A549 (cell line): ENCODE results near the gene FUT1. TPM values are rescaled to one million over a fixed set of nuclear protein-coding genes. Genes with fewer than 3 reads are reported as not detected.

Experiments
- ATAC-seq, 2 experiments: fragments of 200-7000 bp in 1 of 2; fragments of >200 bp in 1 of 2; cut with Nextera tagmentation in 1 of 2; cut with Tn5 transposase in 1 of 2; 3 replicates each; pipeline versions ENCODE4 v1.8.0 to v1.9.1; 2018 to 2020; ENCODE audit warnings: mild to moderate bottlenecking in 1 of 2, moderate library complexity in 1 of 2
- CTCF ChIA-PET: fragments of 300-600 bp; sonication (Branson Sonifier 250); formaldehyde crosslinking; extraction: SDS; loops from one replicate; lab custom pipeline; 2021; ENCODE audit warnings: antibody characterized with exemption, inconsistent platforms; lab: Yijun Ruan, JAX
- POLR2A ChIA-PET: fragments of 350-600 bp; formaldehyde crosslinking; extraction: SDS; loops from one replicate; lab custom pipeline; 2021; ENCODE audit warnings: antibody characterized with exemption, inconsistent platforms; lab: Yijun Ruan, JAX
- DNase-seq, 2 experiments: peaks; one replicate each; pipeline versions ENCODE4 v3.0.0 to v3.0.0-alpha.2; 2011 to 2016; ENCODE audit warnings: low read depth in 1 of 2, low spot score in 1 of 2
- FAIRE-seq: peaks from 2 replicates; lab custom pipeline; 2011; peaks lifted over from hg19 to GRCh38; lab: Jason Lieb, UNC
- H3K27ac ChIP-seq, 2 experiments: fragments of >200 bp; sonication (Bioruptor Twin); formaldehyde crosslinking; 3 replicates each; pipeline ENCODE4 v1.5.1; 2016 to 2017
- H3K4me1 ChIP-seq: fragments of >200 bp; sonication (Bioruptor Twin); formaldehyde crosslinking; 3 replicates; pipeline ENCODE4 v1.6.1; 2016
- H3K4me2 ChIP-seq: fragments of >200 bp; sonication (Bioruptor Twin); formaldehyde crosslinking; 3 replicates; pipeline ENCODE4 v1.6.1; 2016
- H3K4me3 ChIP-seq: fragments of >200 bp; sonication (Bioruptor Twin); formaldehyde crosslinking; 3 replicates; pipeline ENCODE4 v1.5.1; 2016
- H3K9me3 ChIP-seq: fragments of >200 bp; sonication (Bioruptor Twin); formaldehyde crosslinking; 3 replicates; pipeline ENCODE4 v1.6.1; 2016
- ATOH8 ChIP-seq: fragments of 250-450 bp; sonication (Bioruptor Pico); IDR thresholded peaks from 2 replicates; pipeline ENCODE4 v1.5.0; 2020; ENCODE audit warnings: low read depth, mild to moderate bottlenecking, moderate library complexity
- BHLHE40 ChIP-seq: IDR thresholded peaks from 2 replicates; pipeline ENCODE4 v1.6.1; 2012; ENCODE audit warnings: low read depth, low read length, inconsistent platforms
- CHD4 ChIP-seq: fragments of 200-600 bp; sonication (generic); IDR thresholded peaks from 2 replicates; pipeline ENCODE4 v1.6.1; 2016; ENCODE audit warnings: antibody characterized with exemption, mild to moderate bottlenecking, borderline replicate concordance
- E2F6 ChIP-seq: IDR thresholded peaks from 2 replicates; pipeline ENCODE4 v1.6.1; 2012; ENCODE audit warnings: low read depth, borderline replicate concordance
- FOSB ChIP-seq: fragments of 250-450 bp; sonication (Bioruptor Pico); IDR thresholded peaks from 2 replicates; pipeline ENCODE4 v1.5.0; 2020; ENCODE audit warnings: mild to moderate bottlenecking, moderate library complexity
- HEYL ChIP-seq: fragments of 250-450 bp; sonication (Bioruptor Pico); IDR thresholded peaks from 2 replicates; pipeline ENCODE4 v1.8.0; 2021; ENCODE audit warnings: mild to moderate bottlenecking, moderate library complexity
- HMGXB4 ChIP-seq: fragments of 250-450 bp; sonication (Bioruptor Pico); IDR thresholded peaks from 2 replicates; pipeline ENCODE4 v1.5.0; 2021; ENCODE audit warnings: mild to moderate bottlenecking, moderate library complexity, borderline replicate concordance
- MAX ChIP-seq: IDR thresholded peaks from 2 replicates; pipeline ENCODE4 v1.6.1; 2012
- NFE2L2 ChIP-seq: fragments of 150-350 bp; conservative IDR thresholded peaks from 2 replicates; pipeline ENCODE4 v1.6.1; 2014; ENCODE audit warnings: low read length
- NR3C1 ChIP-seq: fragments of >200 bp; sonication (Bioruptor Twin); formaldehyde crosslinking; IDR thresholded peaks from 3 replicates; pipeline ENCODE4 v1.6.1; 2017
- PBX3 ChIP-seq: IDR thresholded peaks from 2 replicates; pipeline ENCODE4 v1.6.1; 2012
- PHF8 ChIP-seq: fragments of 200-600 bp; sonication (generic); IDR thresholded peaks from 2 replicates; pipeline ENCODE4 v1.6.1; 2016; ENCODE audit warnings: low read depth, mild to moderate bottlenecking, antibody characterized with exemption, moderate library complexity, borderline replicate concordance
- POLR2A ChIP-seq: IDR thresholded peaks from 2 replicates; pipeline ENCODE4 v1.6.1; 2012; ENCODE audit warnings: mild to moderate bottlenecking, low read length
- SMC3 ChIP-seq: fragments of >200 bp; sonication (Bioruptor Twin); formaldehyde crosslinking; IDR thresholded peaks from 3 replicates; pipeline ENCODE4 v1.6.1; 2018; ENCODE audit warnings: inconsistent platforms
- SREBF2 ChIP-seq: fragments of 450-650 bp; IDR thresholded peaks from 2 replicates; pipeline ENCODE4 v1.6.1; 2014; ENCODE audit warnings: mild to moderate bottlenecking, moderate library complexity
- TFCP2L1 ChIP-seq: fragments of 250-450 bp; sonication (Bioruptor Pico); IDR thresholded peaks from 2 replicates; pipeline ENCODE4 v1.5.0; 2021; ENCODE audit warnings: mild to moderate bottlenecking
- TP53 ChIP-seq: fragments of 250-450 bp; sonication (Bioruptor Pico); IDR thresholded peaks from 2 replicates; pipeline ENCODE4 v1.5.0; 2021; ENCODE audit warnings: mild to moderate bottlenecking, moderate library complexity
- ZC3H11A ChIP-seq: fragments of 450-650 bp; IDR thresholded peaks from 2 replicates; pipeline ENCODE4 v1.6.1; 2014; ENCODE audit warnings: antibody characterized with exemption, mild to moderate bottlenecking
- ZFP36 ChIP-seq: fragments of 450-650 bp; IDR thresholded peaks from 2 replicates; pipeline ENCODE4 v1.6.1; 2014; ENCODE audit warnings: borderline replicate concordance; ENCODE audit not compliant: partially characterized antibody
- ZNF302 ChIP-seq: fragments of 250-450 bp; sonication (Bioruptor Pico); IDR thresholded peaks from 2 replicates; pipeline ENCODE4 v1.9.0; 2021; ENCODE audit warnings: inconsistent platforms, mild to moderate bottlenecking, moderate library complexity
- WGBS: methylation state at CpG from one replicate; pipeline ENCODE4 v1.1.6; 2017; ENCODE audit errors: missing lambda C conversion rate; 5-methylcytosine and 5-hydroxymethylcytosine counted together
- polyA plus RNA-seq, 4 experiments: library from polyadenylated mRNA; depleted of rRNA in 3 of 4; stranded (reverse); fragments of >200 nt; fragmentation: RNase III in 1 of 4; extraction: RNeasy Plus Mini Kit Qiagen cat#74134 plus additional on column Dnase treatment in 1 of 4; gene quantifications; 2 replicates in 3 of 4; 3 replicates in 1 of 4; pipeline ENCODE4 v1.2.3, GENCODE V29; 2011 to 2017

FUT1 gene
- polyA plus RNA-seq, 2 of the 4 experiments (the other 2 are of a cell fraction) = 0.13 to 1.5 TPM

GRCh38 chr19:48714759-48715675 lies 37.4 kb downstream of the FUT1 start:
- ATAC-seq (no peak), FAIRE-seq (no peak), DNase-seq (no peak)
- no peaks in the 10 kb centered on the region for H3K9me3 ChIP-seq
- TF ChIP-seq CHD4 (no peak), SMC3 (no peak), TP53 (CRISPR knock-in tag) (no peak), POLR2A (no peak), ZNF302 (CRISPR knock-in tag) (no peak), SREBF2 (no peak), PHF8 (no peak), HEYL (no peak), ZFP36 (no peak)
- POLR2A ChIA-PET = interaction anchor here (0.8 to 1.4 kb wide), 3 partner anchors 24 to 96 kb away, joined by 3 to 5 read pairs (median 4); partner anchors contain the start of genes RPL18 and SPHK2
- peak overlapping the region; percentile 55 for H3K4me3 ChIP-seq
- H3K27ac ChIP-seq = peak overlapping the region; percentile 86 to 90
- H3K4me2 ChIP-seq = peak overlapping the region; percentile 94
- CTCF ChIA-PET = interaction anchor here (1.0 to 5.4 kb wide), 11 partner anchors 9 to 121 kb away, joined by 3 to 31 read pairs (median 6); partner anchors contain the start of genes CA11 and HSD17B14
- WGBS = 51% methylated on average over 26 of the region's 26 CpGs
- H3K4me1 ChIP-seq = peaks cover 16% of the 10 kb centered on the region

GRCh38 chr19:48713864-48714755 lies 38.3 kb downstream of the FUT1 start:
- WGBS = under 1% methylated on average over 38 of the region's 67 CpGs
- peak; percentile 53 for TF ChIP-seq MAX
- no peak for TF ChIP-seq HMGXB4 (CRISPR knock-in tag)
- TF ChIP-seq E2F6 = peak; percentile 82
- TF ChIP-seq HEYL = no peak
- TF ChIP-seq TP53 (CRISPR knock-in tag) = no peak
- TF ChIP-seq PHF8 = no peak; the same call in 1 of the 2 replicates
- no peak for TF ChIP-seq NR3C1
- TF ChIP-seq PBX3 = 0 out of 2 replicates have a peak, but pooled peaks have one; percentile 26
- no peak for TF ChIP-seq ZFP36
- TF ChIP-seq ZC3H11A = no peak
- TF ChIP-seq TFCP2L1 (CRISPR knock-in tag) = no peak
- peak; percentile 83 for TF ChIP-seq POLR2A
- no peak for TF ChIP-seq ATOH8 (CRISPR knock-in tag)
- TF ChIP-seq NFE2L2 = no peak
- TF ChIP-seq FOSB (CRISPR knock-in tag) = no peak
- no peak for TF ChIP-seq BHLHE40
- TF ChIP-seq, all 56 proteins: peak for 4
- DNase-seq (peak; percentile 100), FAIRE-seq (peak; percentile 97), ATAC-seq (peak; percentile 92)
- Histone ChIP-seq H3K4me3 (peak overlapping the region; percentile 68), H3K4me1 (peaks cover 16% of the 10 kb centered on the region), H3K27ac (peak overlapping the region; percentile 86 to 90), H3K4me2 (peak overlapping the region; percentile 94), H3K9me3 (no peaks in the 10 kb centered on the region)
- POLR2A ChIA-PET = interaction anchor here (0.8 to 1.4 kb wide), 6 partner anchors 18 to 95 kb away, joined by 3 to 5 read pairs (median 3); partner anchors contain the start of genes FUT2, IZUMO1, RPL18 and SPHK2
- CTCF ChIA-PET = interaction anchor here (1.0 to 5.4 kb wide), 18 partner anchors 8 to 129 kb away, joined by 3 to 31 read pairs (median 6); partner anchors contain the start of genes CA11, FUT2 and HSD17B14
